Activated CD4-positive, alpha-beta T cell treated with anti-CD3 and anti-CD28 coated beads for 36 hours (primary cell): ENCODE measurements around the gene TOMM70. TPM values are rescaled to one million over a fixed set of nuclear protein-coding genes. Genes with fewer than 3 reads are reported as not detected.
"Not testable (repeated sequence)": the region's sequence is repeated elsewhere in the genome, so short reads cannot be mapped to it uniquely, and the experiment has no call there.

ENCODE experiments used
- ATAC-seq: fragments of 200-7000 bp; cut with Tn5 transposase; one replicate; pipeline ENCODE4 v1.10.0; 2021; ENCODE audit warnings: mild to moderate bottlenecking, moderate library complexity
- CTCF ChIA-PET: fragments of 350-600 bp; sonication (Branson Sonifier 250); formaldehyde crosslinking; loops from one replicate; lab custom pipeline; 2021; ENCODE audit warnings: antibody characterized with exemption; lab: Charles Lee
- POLR2A ChIA-PET: fragments of 350-600 bp; sonication (Branson Sonifier 250); formaldehyde crosslinking; loops from one replicate; lab custom pipeline; 2021; ENCODE audit warnings: antibody characterized with exemption, inconsistent platforms; lab: Charles Lee
- DNase-seq: peaks from one replicate; pipeline ENCODE4 v3.0.0-alpha.2; 2020
- H3K27ac Mint-ChIP-seq: one replicate; pipeline ENCODE4 v1.8.0; 2021; ENCODE audit warnings: mixed read lengths
- H3K27me3 Mint-ChIP-seq: one replicate; pipeline ENCODE4 v1.8.0; 2021; ENCODE audit warnings: mixed read lengths
- H3K36me3 Mint-ChIP-seq: one replicate; pipeline ENCODE4 v1.8.0; 2021; ENCODE audit warnings: low read depth, mixed read lengths
- H3K4me1 Mint-ChIP-seq: one replicate; pipeline ENCODE4 v1.8.0; 2021; ENCODE audit warnings: mixed read lengths
- H3K4me3 Mint-ChIP-seq: one replicate; pipeline ENCODE4 v1.8.0; 2021; ENCODE audit warnings: mild to moderate bottlenecking, moderate library complexity, mixed read lengths
- H3K9me3 Mint-ChIP-seq: one replicate; pipeline ENCODE4 v1.8.0; 2021; ENCODE audit warnings: low read depth, mixed read lengths
- intact Hi-C, 2 experiments: fragments of 100-400 bp; cut with DNase I in 1 of 2; cut with micrococcal nuclease in 1 of 2; formaldehyde crosslinking; loops; one replicate each; pipeline versions ENCODE4 v1.14.2 to v1.15.1; 2022 to 2024; cut with DNase I, micrococcal nuclease
- total RNA-seq, 2 experiments: library from RNA; stranded (reverse); gene quantifications; one replicate each; pipeline ENCODE4 v1.2.3, GENCODE V29; 2021

The TOMM70 gene
- total RNA-seq, 2 experiments from 2014 or later, result 54.0 to 54.1 TPM

DNA sequence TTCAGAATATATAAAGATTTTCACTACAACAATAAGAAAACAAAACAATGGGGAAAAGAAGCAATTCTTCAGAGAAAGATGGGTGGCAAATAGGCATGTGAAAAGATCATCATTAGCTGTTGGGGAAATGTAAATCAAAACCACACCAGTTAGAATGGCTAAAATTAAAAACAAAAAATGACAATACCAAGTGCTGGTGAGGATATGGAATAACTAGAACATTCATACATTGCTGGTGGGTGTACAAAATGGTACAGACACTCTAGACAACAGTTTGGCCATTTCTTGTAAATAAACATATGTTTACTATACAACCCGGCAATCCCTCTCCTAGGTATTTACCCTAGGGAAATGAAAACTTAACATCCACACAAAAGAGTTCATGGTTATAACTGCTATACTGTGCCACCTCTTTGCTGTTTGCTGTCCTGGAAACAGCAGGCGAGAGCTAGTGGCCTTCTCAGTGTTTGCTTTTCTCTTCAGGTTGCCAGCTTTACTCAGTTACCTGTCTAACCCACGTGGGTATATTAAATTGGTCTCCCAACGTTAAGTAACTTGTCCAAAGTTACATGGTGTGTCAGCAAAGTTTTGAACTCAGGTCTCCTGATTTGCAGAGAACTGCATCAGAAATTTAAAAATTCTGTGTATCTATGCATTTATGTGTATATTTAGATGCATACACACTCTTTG is 70.9 kb downstream of the TOMM70 start:
- DNase-seq, result no peak
- Mint-ChIP-seq H3K27me3 (no peaks in the 10 kb centered on the region), H3K9me3 (no peaks in the 10 kb centered on the region), H3K4me3 (no peak overlapping the region), H3K4me1 (peaks cover 7% of the 10 kb centered on the region), H3K36me3 (peaks cover 13% of the 10 kb centered on the region), H3K27ac (no peak overlapping the region)
- intact Hi-C loops, result loop anchor here in 1 of 2 experiments (5.0 to 10.0 kb wide), 2 partner anchors 262 to 1245 kb away; partner anchors contain the start of gene PCNP
- no peak for ATAC-seq
- ChIA-PET POLR2A (interaction anchor here (0.6 to 1.2 kb wide), 2 partner anchors 29 to 163 kb away, joined by 4 read pairs; partner anchors contain the start of gene TMEM45A), CTCF (interaction anchor here (0.6 to 1.5 kb wide), 2 partner anchors 13 to 58 kb away, joined by 3 to 5 read pairs; no protein-coding TSS in a partner anchor)

DNA sequence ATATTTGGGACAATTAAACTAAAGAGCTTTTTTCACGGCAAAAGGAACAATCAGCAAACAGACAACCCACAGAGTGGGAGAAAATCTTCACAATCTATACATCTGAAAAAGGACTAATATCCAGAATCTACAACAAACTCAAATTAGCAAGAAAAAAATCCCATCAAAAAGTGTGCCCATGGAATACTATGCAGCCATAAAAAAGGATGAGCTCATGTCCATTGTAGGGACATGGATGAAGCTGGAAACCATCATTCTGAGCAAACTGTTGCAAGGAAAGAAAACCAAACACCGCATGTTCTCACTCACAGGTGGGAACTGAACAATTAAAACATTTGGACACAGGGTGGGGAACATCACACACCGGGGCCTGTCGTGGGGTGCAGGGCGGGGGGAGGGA is 73.5 kb downstream of the TOMM70 start:
- ATAC-seq, POLR2A ChIA-PET, H3K4me1 Mint-ChIP-seq, H3K27ac Mint-ChIP-seq, H3K9me3 Mint-ChIP-seq, H3K27me3 Mint-ChIP-seq, intact Hi-C loops, DNase-seq, H3K4me3 Mint-ChIP-seq: not testable (repeated sequence)
- H3K36me3 Mint-ChIP-seq, result peaks cover 13% of the 10 kb centered on the region
- CTCF ChIA-PET, result interaction anchor here (0.6 kb wide), 1 partner anchor 382 kb away, joined by 4 read pairs; the partner anchor contains the start of gene TFG

DNA sequence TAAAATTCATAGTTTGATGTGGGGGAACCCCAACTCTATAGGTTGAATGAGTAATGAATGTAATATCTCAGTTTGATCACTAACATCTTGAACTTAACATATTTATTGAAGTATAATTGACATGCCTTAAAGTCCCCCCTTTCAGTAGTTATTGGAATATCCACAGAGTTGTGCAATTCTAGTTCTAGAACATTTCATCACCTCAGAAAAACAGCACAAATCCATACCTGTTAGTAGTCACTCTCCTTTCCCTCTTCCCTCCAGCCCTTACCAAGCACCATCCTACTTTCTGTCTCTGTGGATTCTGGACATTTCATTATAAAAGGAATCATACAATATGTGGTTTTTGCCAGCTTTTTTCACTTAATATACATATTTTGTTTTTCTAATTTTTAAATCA is 75.1 kb downstream of the TOMM70 start:
- Mint-ChIP-seq H3K27me3 (no peaks in the 10 kb centered on the region), H3K27ac (no peak overlapping the region), H3K36me3 (peaks cover 14% of the 10 kb centered on the region), H3K9me3 (no peaks in the 10 kb centered on the region), H3K4me3 (no peak overlapping the region), H3K4me1 (no peaks in the 10 kb centered on the region)
- ATAC-seq, result no peak
- CTCF ChIA-PET, result no interaction called here
- POLR2A ChIA-PET, result interaction anchor here (0.6 kb wide), 1 partner anchor 411 kb away, joined by 4 read pairs; no protein-coding TSS in a partner anchor
- DNase-seq, result no peak
- intact Hi-C loops, result no loop called here

DNA sequence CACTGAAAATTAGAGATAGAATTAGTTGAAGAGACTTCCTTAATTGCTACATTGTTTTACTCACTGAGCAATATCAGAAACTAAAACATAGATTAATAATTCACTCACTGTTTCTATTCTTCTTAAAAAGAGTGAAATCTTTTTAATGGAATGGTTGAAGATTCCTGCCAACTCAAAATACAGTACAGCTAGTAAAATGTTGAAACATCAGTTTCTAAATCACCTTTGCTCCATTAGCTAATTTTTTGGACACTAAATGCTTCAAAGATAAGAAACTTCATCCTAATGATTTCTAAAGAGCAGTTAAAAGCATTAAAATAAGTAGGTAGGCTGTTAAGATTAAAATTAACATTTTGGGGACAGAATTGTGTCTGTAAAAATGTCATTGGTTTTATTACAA is 76.8 kb downstream of the TOMM70 start:
- CTCF ChIA-PET, result interaction anchor here (1.3 kb wide), 1 partner anchor 11 kb away, joined by 5 read pairs; the partner anchor contains the start of gene NIT2
- POLR2A ChIA-PET, result no interaction called here
- no peaks in the 10 kb centered on the region for H3K9me3 Mint-ChIP-seq

DNA sequence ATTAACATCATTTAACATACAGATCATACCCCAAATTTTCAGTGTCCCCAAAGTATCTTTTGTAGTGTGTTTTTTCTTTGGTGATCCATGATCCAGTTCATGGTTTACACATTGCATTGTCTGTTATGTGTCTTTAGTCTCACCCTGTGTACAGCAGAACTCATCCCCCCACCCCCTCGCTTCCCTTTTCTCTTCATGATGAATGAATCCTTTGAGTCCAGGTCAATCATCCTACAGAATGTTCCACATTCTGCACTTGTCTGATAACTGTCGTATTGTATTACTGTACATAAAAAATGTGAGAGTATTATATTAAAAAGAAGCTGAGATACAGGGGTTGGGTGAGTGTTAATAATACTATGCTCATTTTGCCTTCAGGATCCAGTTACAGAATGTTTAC is 80.9 kb downstream of the TOMM70 start:
- intact Hi-C loops, result loop anchor here in 1 of 2 experiments (10.0 kb wide), 1 partner anchor 65 kb away; no protein-coding TSS in a partner anchor
- no peak for DNase-seq

More for the DNA sequence above, 76.8 kb downstream of the TOMM70 start:
- no peaks in the 10 kb centered on the region for H3K4me1 Mint-ChIP-seq
- ATAC-seq (no peak), DNase-seq (no peak)
- H3K27ac Mint-ChIP-seq, result no peak overlapping the region
- no peaks in the 10 kb centered on the region for H3K27me3 Mint-ChIP-seq
- H3K4me3 Mint-ChIP-seq, result no peak overlapping the region
- peaks cover 17% of the 10 kb centered on the region for H3K36me3 Mint-ChIP-seq
- intact Hi-C loops, result no loop called here

DNA sequence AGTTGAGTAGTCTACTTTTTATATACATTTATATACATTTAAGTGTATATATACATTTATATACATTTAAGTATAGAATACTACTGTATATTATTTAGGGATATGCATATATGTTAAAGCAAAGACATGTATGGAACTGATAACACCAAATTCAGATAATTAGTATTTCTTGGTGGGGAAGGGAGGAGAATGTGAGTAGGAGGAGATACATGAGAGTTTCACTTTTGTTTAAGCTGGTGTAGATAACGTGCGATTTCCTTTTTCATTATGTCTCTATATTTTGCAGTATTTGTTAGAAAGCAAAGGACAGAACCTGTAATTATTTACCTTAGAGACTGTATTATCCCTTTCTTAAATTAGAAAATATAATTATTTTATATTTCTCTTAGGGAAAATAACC is 83.0 kb downstream of the TOMM70 start:
- DNase-seq, result no peak
- intact Hi-C loops, result loop anchor here (2.0 to 10.0 kb wide), 3 partner anchors 63 to 485 kb away; no protein-coding TSS in a partner anchor
- CTCF ChIA-PET, result interaction anchor here (1.2 to 3.2 kb wide), 2 partner anchors 12 to 317 kb away, joined by 5 to 16 read pairs; no protein-coding TSS in a partner anchor
- Mint-ChIP-seq H3K27me3 (no peaks in the 10 kb centered on the region), H3K4me1 (peaks cover 9% of the 10 kb centered on the region), H3K27ac (no peak overlapping the region), H3K36me3 (peaks cover 7% of the 10 kb centered on the region), H3K4me3 (no peak overlapping the region), H3K9me3 (no peaks in the 10 kb centered on the region)
- POLR2A ChIA-PET, result no interaction called here
- ATAC-seq, result peak; percentile 30

More for the DNA sequence above, 80.9 kb downstream of the TOMM70 start:
- Mint-ChIP-seq H3K4me1 (peaks cover 9% of the 10 kb centered on the region), H3K9me3 (no peaks in the 10 kb centered on the region), H3K4me3 (no peak overlapping the region), H3K27ac (no peak overlapping the region), H3K27me3 (no peaks in the 10 kb centered on the region), H3K36me3 (peaks cover 7% of the 10 kb centered on the region)
- no peak for ATAC-seq
- POLR2A ChIA-PET, result no interaction called here
- CTCF ChIA-PET, result interaction anchor here (1.0 kb wide), 1 partner anchor 489 kb away, joined by 3 read pairs; no protein-coding TSS in a partner anchor

DNA sequence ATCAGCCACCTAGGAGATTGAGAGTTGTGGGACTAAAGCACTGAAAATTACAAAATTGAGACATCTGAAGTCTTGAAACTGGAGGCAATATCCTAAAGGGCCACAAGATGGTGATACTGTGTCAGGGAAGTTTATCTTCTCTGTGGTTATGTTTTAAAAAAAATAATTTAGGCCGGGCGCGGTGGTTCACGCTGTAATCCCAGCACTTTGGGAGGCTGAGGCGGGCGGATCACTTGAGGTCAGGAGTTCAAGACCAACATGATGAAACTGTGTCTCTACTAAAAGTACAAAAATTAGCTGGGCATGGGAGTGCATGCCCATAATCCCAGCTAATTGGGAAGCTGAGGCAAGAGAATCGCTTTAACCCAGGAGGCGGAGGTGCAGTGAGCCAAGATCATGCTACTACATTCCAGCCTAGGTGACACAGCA is 84.2 kb downstream of the TOMM70 start:
- peaks cover 7% of the 10 kb centered on the region for H3K36me3 Mint-ChIP-seq
- intact Hi-C loops, result loop anchor here (1.0 to 10.0 kb wide), 4 partner anchors 62 to 484 kb away; no protein-coding TSS in a partner anchor
- peaks cover 9% of the 10 kb centered on the region for H3K4me1 Mint-ChIP-seq
- ATAC-seq (peak; percentile 75), DNase-seq (peak; percentile 42)
- CTCF ChIA-PET, result interaction anchor here (0.6 to 3.2 kb wide), 12 partner anchors 11 to 1124 kb away, joined by 3 to 16 read pairs (median 4); partner anchors contain the start of gene TBC1D23
- no peaks in the 10 kb centered on the region for H3K27me3 Mint-ChIP-seq
- POLR2A ChIA-PET, result interaction anchor here (0.6 to 0.9 kb wide), 3 partner anchors 18 to 571 kb away, joined by 3 to 9 read pairs (median 4); partner anchors contain the start of gene NIT2
- H3K4me3 Mint-ChIP-seq, result no peak overlapping the region
- no peaks in the 10 kb centered on the region for H3K9me3 Mint-ChIP-seq
- H3K27ac Mint-ChIP-seq, result no peak overlapping the region

Other genes starting within 250 kb of the TOMM70 start
- 10 to 100 TPM; 17.6 to 19.4 TPM for gene TBC1D23, start 140.1 kb downstream of the TOMM70 start, total RNA-seq
- gene NIT2, start 66.3 kb downstream of the TOMM70 start, total RNA-seq, result 10 to 100 TPM; 59.1 to 70.8 TPM
- 1 to 10 TPM; 1.7 TPM for gene LNP1, start 450 bp upstream of the TOMM70 start, total RNA-seq
- gene TMEM45A, start 91.5 kb upstream of the TOMM70 start, total RNA-seq, result 1 to 10 TPM; 2.2 to 3.1 TPM
- not detected for gene ADGRG7, start 208.5 kb upstream of the TOMM70 start, total RNA-seq